Peyer's patch (tissue), 4 donors: ENCODE results near the gene HOXA11. TPM values are rescaled to one million over a fixed set of nuclear protein-coding genes. Genes with fewer than 3 reads are reported as not detected.

Experiments used
- DNase-seq, 3 donors: peaks; one replicate each; pipeline ENCODE4 v3.0.0-alpha.2; 2017 to 2019
- H3K27ac ChIP-seq, 4 donors: fragments of 200-600 bp; sonication (generic); one replicate each; pipeline ENCODE4 v1.5.1; 2016 to 2019
- H3K27me3 ChIP-seq, 2 donors: fragments of 200-600 bp; sonication (generic); one replicate each; pipeline ENCODE4 v1.5.1; 2019
- H3K36me3 ChIP-seq, 3 donors: fragments of 200-600 bp; sonication (generic); one replicate each; pipeline ENCODE4 v1.5.1; 2016 to 2019
- H3K4me1 ChIP-seq, 4 donors: fragments of 200-600 bp; sonication (generic); one replicate each; pipeline ENCODE4 v1.5.1; 2016 to 2019
- H3K4me3 ChIP-seq, 4 donors: fragments of 200-600 bp; sonication (generic); 1 replicate in 3 of 4; 2 replicates in 1 of 4; pipeline ENCODE4 v1.5.1; 2016 to 2019; ENCODE audit warnings: mild to moderate bottlenecking in 1 of 4
- H3K9me3 ChIP-seq, 4 donors: fragments of 200-600 bp; sonication (generic); one replicate each; pipeline ENCODE4 v1.5.1; 2016 to 2019; ENCODE audit warnings: mild to moderate bottlenecking in 1 of 4
- CTCF ChIP-seq, 6 experiments: fragments of 450-650 bp in 4 of 6; fragments of 200-600 bp in 2 of 6; sonication (generic) in 1 of 6; IDR thresholded peaks; one replicate each; pipeline ENCODE4 v1.5.1; 2017 to 2019; ENCODE audit warnings: antibody characterized with exemption in 6 of 6, mild to moderate bottlenecking in 3 of 6, moderate library complexity in 1 of 6
- POLR2A ChIP-seq, 2 donors: fragments of 450-650 bp; IDR thresholded peaks; one replicate each; pipeline ENCODE4 v1.5.1; 2017; ENCODE audit warnings: antibody characterized with exemption in 2 of 2, mild to moderate bottlenecking in 2 of 2, moderate library complexity in 2 of 2
- total RNA-seq, 4 donors: library from RNA; depleted of rRNA; stranded (reverse); fragments of >200 nt; gene quantifications; one replicate each; pipeline ENCODE4 v1.1.0, GENCODE V29; 2016

The HOXA11 gene
- total RNA-seq, 4 donors from 2014 or later = not detected

- no peak for TF ChIP-seq POLR2A (IDR thresholded peaks at IDR 0.05)
- H3K27me3 ChIP-seq = peaks cover 0 to 48% of the 10 kb centered on the region in 2 donors
Observed at GRCh38 chr7:27221201-27221797, 36.3 kb upstream of the HOXA11 start.

GRCh38 chr7:27220440-27220955 lies 35.5 kb upstream of the HOXA11 start:
- TF ChIP-seq CTCF (IDR thresholded peaks at IDR 0.05) (no peak), POLR2A (IDR thresholded peaks at IDR 0.05) (no peak)
- Histone ChIP-seq H3K27me3 (peaks cover 0 to 42% of the 10 kb centered on the region in 2 donors), H3K4me3 (no peak overlapping the region)

More at GRCh38 chr7:27221201-27221797, 36.3 kb upstream of the HOXA11 start:
- Histone ChIP-seq H3K9me3 (no peaks in the 10 kb centered on the region), H3K27ac (no peak overlapping the region), H3K4me3 (no peak overlapping the region), H3K4me1 (peaks cover 0 to 4% (median 0%) of the 10 kb centered on the region in 4 donors), H3K36me3 (no peaks in the 10 kb centered on the region)
- DNase-seq = no peak

GRCh38 chr7:27219821-27220220 lies 34.8 kb upstream of the HOXA11 start:
- Histone ChIP-seq H3K36me3 (no peaks in the 10 kb centered on the region), H3K4me1 (peaks cover 0 to 4% (median 0%) of the 10 kb centered on the region in 4 donors), H3K27ac (no peak overlapping the region), H3K9me3 (no peaks in the 10 kb centered on the region), H3K27me3 (peaks cover 0 to 35% of the 10 kb centered on the region in 2 donors), H3K4me3 (no peak overlapping the region)
- DNase-seq = peak in 1 of 3 donors; percentile 28
- TF ChIP-seq POLR2A (IDR thresholded peaks at IDR 0.05) = no peak
- TF ChIP-seq CTCF (IDR thresholded peaks at IDR 0.05) = no peak

More at GRCh38 chr7:27220440-27220955, 35.5 kb upstream of the HOXA11 start:
- no peaks in the 10 kb centered on the region for H3K36me3 ChIP-seq
- DNase-seq = peak in 1 of 3 donors; percentile 48
- H3K9me3 ChIP-seq = no peaks in the 10 kb centered on the region
- H3K4me1 ChIP-seq = peaks cover 0 to 4% (median 0%) of the 10 kb centered on the region in 4 donors
- no peak overlapping the region for H3K27ac ChIP-seq

GRCh38 chr7:27217951-27218350 lies 32.9 kb upstream of the HOXA11 start:
- Histone ChIP-seq H3K36me3 (no peaks in the 10 kb centered on the region), H3K4me3 (no peak overlapping the region), H3K27me3 (peaks cover 0 to 44% of the 10 kb centered on the region in 2 donors), H3K27ac (no peak overlapping the region), H3K4me1 (peaks cover 0 to 12% (median 0%) of the 10 kb centered on the region in 4 donors), H3K9me3 (no peaks in the 10 kb centered on the region)
- no peak for DNase-seq
- TF ChIP-seq POLR2A (IDR thresholded peaks at IDR 0.05) = no peak
- TF ChIP-seq CTCF (IDR thresholded peaks at IDR 0.05) = no peak

- no peak overlapping the region for H3K4me3 ChIP-seq
- no peak for DNase-seq
- TF ChIP-seq CTCF (IDR thresholded peaks at IDR 0.05) = no peak
- TF ChIP-seq POLR2A (IDR thresholded peaks at IDR 0.05) = no peak
- peaks cover 0 to 24% (median 0%) of the 10 kb centered on the region in 4 donors for H3K4me1 ChIP-seq
- peaks cover 0 to 40% of the 10 kb centered on the region in 2 donors for H3K27me3 ChIP-seq
- H3K36me3 ChIP-seq = no peaks in the 10 kb centered on the region
- no peak overlapping the region for H3K27ac ChIP-seq
- H3K9me3 ChIP-seq = no peaks in the 10 kb centered on the region
Observed at GRCh38 chr7:27215356-27215755, 30.3 kb upstream of the HOXA11 start.

- Histone ChIP-seq H3K36me3 (no peaks in the 10 kb centered on the region), H3K27me3 (peaks cover 0 to 38% of the 10 kb centered on the region in 2 donors), H3K4me1 (peaks cover 0 to 23% (median 0%) of the 10 kb centered on the region in 4 donors), H3K4me3 (no peak overlapping the region), H3K27ac (no peak overlapping the region), H3K9me3 (no peaks in the 10 kb centered on the region)
- no peak for DNase-seq
- TF ChIP-seq CTCF (IDR thresholded peaks at IDR 0.05) (no peak), POLR2A (IDR thresholded peaks at IDR 0.05) (no peak)
Observed at GRCh38 chr7:27214239-27214950, 29.4 kb upstream of the HOXA11 start.
